GM20000 (cell line): ENCODE measurements around the gene IGLL5.

Experiments used
- DNase-seq: peaks from one replicate; pipeline ENCODE4 v3.0.0; 2012; ENCODE audit warnings: low spot score
- CTCF ChIP-seq: IDR thresholded peaks from 2 replicates; pipeline ENCODE4 v1.5.1; 2012; ENCODE audit warnings: mild to moderate bottlenecking, control low read depth; ENCODE audit errors: extremely low read depth, missing control alignments

Gene IGLL5

GRCh38 chr22:22855617-22856308 is 31.9 kb upstream of the IGLL5 start:
- peak; percentile 61 for DNase-seq
- TF ChIP-seq CTCF: peak; percentile 60

- no peak for TF ChIP-seq CTCF
Measured at GRCh38 chr22:22856364-22856763, 31.3 kb upstream of the IGLL5 start.

GRCh38 chr22:22856885-22857606 is 30.6 kb upstream of the IGLL5 start:
- DNase-seq: no peak
- no peak for TF ChIP-seq CTCF

More at GRCh38 chr22:22856364-22856763, 31.3 kb upstream of the IGLL5 start:
- DNase-seq: no peak

GRCh38 chr22:22857607-22858558 is 29.7 kb upstream of the IGLL5 start:
- no peak for DNase-seq
- TF ChIP-seq CTCF: no peak

GRCh38 chr22:22858559-22858937 is 29.1 kb upstream of the IGLL5 start:
- DNase-seq: no peak
- TF ChIP-seq CTCF: no peak

GRCh38 chr22:22863001-22863400 is 24.6 kb upstream of the IGLL5 start:
- no peak for TF ChIP-seq CTCF

More at GRCh38 chr22:22863001-22863400, 24.6 kb upstream of the IGLL5 start:
- no peak for DNase-seq
